Measurements from ENCODE around the gene POLL.

POLL gene

GRCh38 chr10:101616415-101617101, 28.5 kb upstream of the POLL start:
- Histone ChIP-seq H3K4me2 (ENCODE audit: insufficient read depth, low read length, poor library complexity, severe bottlenecking) (no peak overlapping the region), H3K14ac (ENCODE audit: low read length) (no peak overlapping the region), H3K79me1 (ENCODE audit: low read depth, low read length) (no peaks in the 10 kb centered on the region), H2BK12ac (ENCODE audit: low read length) (no peak overlapping the region), H3K27me3 (ENCODE audit: control insufficient read depth in 3 of 3, insufficient read depth in 3 of 3, low read depth in 1 of 3, low read length in 3 of 3) (peaks cover 0 to 71% (median 0%) of the 10 kb centered on the region in 3 experiments), H3K4me1 (ENCODE audit: control insufficient read depth in 2 of 2, insufficient read depth in 1 of 2, low read depth in 1 of 2, low read length in 2 of 2) (peaks cover 11 to 51% of the 10 kb centered on the region in 2 donors), H4K8ac (ENCODE audit: low read depth, low read length) (no peak overlapping the region), H3K4me3 (ENCODE audit: low read length in 2 of 2) (no peak overlapping the region), H2AK5ac (ENCODE audit: low read depth, low read length) (peak overlapping the region; percentile 23), H2BK15ac (ENCODE audit: low read length) (no peak overlapping the region), H3K9me3 (replicated peaks in 1 of 2; ENCODE audit: control insufficient read depth in 2 of 2, insufficient read depth in 1 of 2, low read depth in 1 of 2, low read length in 2 of 2) (no peaks in the 10 kb centered on the region), H3K23ac (ENCODE audit: low read depth, low read length, poor library complexity) (no peak overlapping the region), H2AFZ (ENCODE audit: low read length) (no peak overlapping the region), H3K9ac (ENCODE audit: low read depth, low read length, poor library complexity) (no peak overlapping the region), H2BK5ac (ENCODE audit: low read length) (no peak overlapping the region), H3K4ac (ENCODE audit: low read length) (no peak overlapping the region), H2BK120ac (ENCODE audit: low read depth, low read length) (no peak overlapping the region), H3K27ac (replicated peaks; ENCODE audit: low read length) (peak overlapping the region; percentile 18), H3K36me3 (replicated peaks in 1 of 2; ENCODE audit: control insufficient read depth in 2 of 2, insufficient read depth in 2 of 2, low read length in 2 of 2) (peaks cover 0 to 5% of the 10 kb centered on the region in 2 donors), H3K18ac (ENCODE audit: low read length) (peak overlapping the region; percentile 63), H4K91ac (ENCODE audit: low read depth, low read length, poor library complexity) (no peak overlapping the region)
- no peak for DNase-seq (ENCODE audit: low spot score)
- no CpG with 5 or more reads among the region's 9 CpGs for WGBS, 2 donors (ENCODE audit: extremely low coverage in 2 of 2, insufficient read length in 2 of 2, insufficient replicate concordance in 1 of 2)

- H4K91ac ChIP-seq (ENCODE audit: low read depth, low read length, poor library complexity), result peak overlapping the region; percentile 9
- H3K9me3 ChIP-seq (replicated peaks in 1 of 2; ENCODE audit: control insufficient read depth in 2 of 2, insufficient read depth in 1 of 2, low read depth in 1 of 2, low read length in 2 of 2), result no peaks in the 10 kb centered on the region
- H2AFZ ChIP-seq (ENCODE audit: low read length), result no peak overlapping the region
- H3K4me2 ChIP-seq (ENCODE audit: insufficient read depth, low read length, poor library complexity, severe bottlenecking), result no peak overlapping the region
- no peaks in the 10 kb centered on the region for H3K79me1 ChIP-seq (ENCODE audit: low read depth, low read length)
- H3K4ac ChIP-seq (ENCODE audit: low read length), result no peak overlapping the region
- H3K9ac ChIP-seq (ENCODE audit: low read depth, low read length, poor library complexity), result no peak overlapping the region
- H4K8ac ChIP-seq (ENCODE audit: low read depth, low read length), result peak overlapping the region; percentile 29
- H2BK120ac ChIP-seq (ENCODE audit: low read depth, low read length), result peak overlapping the region; percentile 68
- H3K27ac ChIP-seq (replicated peaks; ENCODE audit: low read length), result peak overlapping the region; percentile 37
- peak overlapping the region; percentile 65 for H3K14ac ChIP-seq (ENCODE audit: low read length)
- no peak for DNase-seq (ENCODE audit: low spot score)
- H2BK12ac ChIP-seq (ENCODE audit: low read length), result peak overlapping the region; percentile 36
- peaks cover 0 to 62% (median 0%) of the 10 kb centered on the region in 3 experiments for H3K27me3 ChIP-seq (ENCODE audit: control insufficient read depth in 3 of 3, insufficient read depth in 3 of 3, low read depth in 1 of 3, low read length in 3 of 3)
- H2BK5ac ChIP-seq (ENCODE audit: low read length), result peak overlapping the region; percentile 72
- peaks cover 11 to 51% of the 10 kb centered on the region in 2 donors for H3K4me1 ChIP-seq (ENCODE audit: control insufficient read depth in 2 of 2, insufficient read depth in 1 of 2, low read depth in 1 of 2, low read length in 2 of 2)
- peak overlapping the region; percentile 82 for H3K18ac ChIP-seq (ENCODE audit: low read length)
- H2AK5ac ChIP-seq (ENCODE audit: low read depth, low read length), result peak overlapping the region; percentile 74
- peak overlapping the region; percentile 43 for H2BK15ac ChIP-seq (ENCODE audit: low read length)
- H3K36me3 ChIP-seq (replicated peaks in 1 of 2; ENCODE audit: control insufficient read depth in 2 of 2, insufficient read depth in 2 of 2, low read length in 2 of 2), result peaks cover 0 to 9% of the 10 kb centered on the region in 2 donors
- no peak overlapping the region for H3K4me3 ChIP-seq (ENCODE audit: low read length in 2 of 2)
- no peak overlapping the region for H3K23ac ChIP-seq (ENCODE audit: low read depth, low read length, poor library complexity)
- WGBS, 2 donors (ENCODE audit: extremely low coverage in 2 of 2, insufficient read length in 2 of 2, insufficient replicate concordance in 1 of 2), result no CpG with 5 or more reads among the region's 5 CpGs
These were observed 27.6 kb upstream of the POLL start for GRCh38 chr10:101615525-101616116.

- Histone ChIP-seq H3K4me3 (ENCODE audit: low read length in 2 of 2) (no peak overlapping the region), H4K91ac (ENCODE audit: low read depth, low read length, poor library complexity) (no peak overlapping the region)
These were observed 26.8 kb upstream of the POLL start for GRCh38 chr10:101614663-101615524.

More at GRCh38 chr10:101614663-101615524, 26.8 kb upstream of the POLL start:
- peak overlapping the region; percentile 37 for H3K27ac ChIP-seq (replicated peaks; ENCODE audit: low read length)
- peaks cover 11 to 46% of the 10 kb centered on the region in 2 donors for H3K4me1 ChIP-seq (ENCODE audit: control insufficient read depth in 2 of 2, insufficient read depth in 1 of 2, low read depth in 1 of 2, low read length in 2 of 2)
- H2BK12ac ChIP-seq (ENCODE audit: low read length), result peak overlapping the region; percentile 36
- H4K8ac ChIP-seq (ENCODE audit: low read depth, low read length), result peak overlapping the region; percentile 29
- peak overlapping the region; percentile 68 for H2BK120ac ChIP-seq (ENCODE audit: low read depth, low read length)
- H3K9ac ChIP-seq (ENCODE audit: low read depth, low read length, poor library complexity), result no peak overlapping the region
- H3K36me3 ChIP-seq (replicated peaks in 1 of 2; ENCODE audit: control insufficient read depth in 2 of 2, insufficient read depth in 2 of 2, low read length in 2 of 2), result peaks cover 0 to 12% of the 10 kb centered on the region in 2 donors
- H3K23ac ChIP-seq (ENCODE audit: low read depth, low read length, poor library complexity), result no peak overlapping the region
- H2AK5ac ChIP-seq (ENCODE audit: low read depth, low read length), result peak overlapping the region; percentile 74
- H3K9me3 ChIP-seq (replicated peaks in 1 of 2; ENCODE audit: control insufficient read depth in 2 of 2, insufficient read depth in 1 of 2, low read depth in 1 of 2, low read length in 2 of 2), result no peaks in the 10 kb centered on the region
- H3K18ac ChIP-seq (ENCODE audit: low read length), result peak overlapping the region; percentile 82
- peak overlapping the region; percentile 28 for H3K4me2 ChIP-seq (ENCODE audit: insufficient read depth, low read length, poor library complexity, severe bottlenecking)
- no CpG with 5 or more reads among the region's 13 CpGs for WGBS, 2 donors (ENCODE audit: extremely low coverage in 2 of 2, insufficient read length in 2 of 2, insufficient replicate concordance in 1 of 2)
- H2AFZ ChIP-seq (ENCODE audit: low read length), result no peak overlapping the region
- no peaks in the 10 kb centered on the region for H3K79me1 ChIP-seq (ENCODE audit: low read depth, low read length)
- peak overlapping the region; percentile 72 for H2BK5ac ChIP-seq (ENCODE audit: low read length)
- peak overlapping the region; percentile 43 for H2BK15ac ChIP-seq (ENCODE audit: low read length)
- H3K14ac ChIP-seq (ENCODE audit: low read length), result peak overlapping the region; percentile 65
- peaks cover 0 to 55% (median 0%) of the 10 kb centered on the region in 3 experiments for H3K27me3 ChIP-seq (ENCODE audit: control insufficient read depth in 3 of 3, insufficient read depth in 3 of 3, low read depth in 1 of 3, low read length in 3 of 3)
- peak; percentile 40 for DNase-seq (ENCODE audit: low spot score)
- H3K4ac ChIP-seq (ENCODE audit: low read length), result no peak overlapping the region
